Breast epithelium (tissue), 4 donors: ENCODE measurements around the gene DDHD1. TPM values are rescaled to one million over a fixed set of nuclear protein-coding genes. Genes with fewer than 3 reads are reported as not detected.

ENCODE experiments used
- DNase-seq, 2 donors: peaks; one replicate each; pipeline ENCODE4 v3.0.0-alpha.2; 2019; ENCODE audit warnings: low spot score in 2 of 2
- H3K27ac ChIP-seq, 2 donors: fragments of 200-600 bp; sonication (generic) in 1 of 2; one replicate each; pipeline ENCODE4 v1.5.1; 2016 to 2019; ENCODE audit warnings: mild to moderate bottlenecking in 1 of 2
- H3K27me3 ChIP-seq, 2 donors: fragments of 200-600 bp; sonication (generic) in 1 of 2; one replicate each; pipeline versions ENCODE4 v1.5.1 to v1.6.0; 2017 to 2019; ENCODE audit warnings: control low read depth in 1 of 2, mild to moderate bottlenecking in 1 of 2
- H3K36me3 ChIP-seq: fragments of 200-600 bp; one replicate; pipeline ENCODE4 v1.5.1; 2019
- H3K4me1 ChIP-seq, 2 donors: fragments of 200-600 bp; sonication (generic); one replicate each; pipeline ENCODE4 v1.5.1; 2016 to 2019; ENCODE audit warnings: control low read depth in 1 of 2
- H3K4me3 ChIP-seq, 3 donors: fragments of 200-600 bp; sonication (generic); 1 replicate in 2 of 3; 2 replicates in 1 of 3; pipeline ENCODE4 v1.5.1; 2016 to 2019; ENCODE audit warnings: mild to moderate bottlenecking in 3 of 3, moderate library complexity in 2 of 3
- H3K9me3 ChIP-seq, 2 donors: fragments of 200-600 bp; sonication (generic) in 1 of 2; one replicate each; pipeline ENCODE4 v1.5.1; 2016 to 2019; ENCODE audit warnings: control low read depth in 1 of 2
- POLR2A ChIP-seq: fragments of 450-650 bp; IDR thresholded peaks from one replicate; pipeline ENCODE4 v1.6.1; 2016; ENCODE audit warnings: antibody characterized with exemption, mild to moderate bottlenecking, moderate library complexity
- POLR2AphosphoS5 ChIP-seq, 3 donors: sonication (generic); formaldehyde crosslinking; IDR thresholded peaks; one replicate each; pipeline ENCODE4 v1.6.1; 2017; ENCODE audit warnings: antibody characterized with exemption in 3 of 3
- intact Hi-C: fragments of 100-400 bp; cut with DNase I; formaldehyde crosslinking; loops from one replicate; pipeline ENCODE4 v1.15.1; 2023; ENCODE audit warnings: low total_unique reads
- total RNA-seq, 3 donors: library from RNA; depleted of rRNA; stranded (reverse); fragments of >200 nt; gene quantifications; one replicate each; pipeline ENCODE4 v1.1.0, GENCODE V29; 2016
- TF ChIP-seq, protein P1 (sequence below), 3 donors: fragments of 450-650 bp; IDR thresholded peaks; one replicate each; pipeline ENCODE4 v1.5.1; 2016 to 2017; ENCODE audit warnings: antibody characterized with exemption in 3 of 3, mild to moderate bottlenecking in 3 of 3, moderate library complexity in 3 of 3

The DDHD1 gene
- total RNA-seq, 3 donors from 2014 or later = 25.2 to 32.9 (median 26.7) TPM

DNA sequence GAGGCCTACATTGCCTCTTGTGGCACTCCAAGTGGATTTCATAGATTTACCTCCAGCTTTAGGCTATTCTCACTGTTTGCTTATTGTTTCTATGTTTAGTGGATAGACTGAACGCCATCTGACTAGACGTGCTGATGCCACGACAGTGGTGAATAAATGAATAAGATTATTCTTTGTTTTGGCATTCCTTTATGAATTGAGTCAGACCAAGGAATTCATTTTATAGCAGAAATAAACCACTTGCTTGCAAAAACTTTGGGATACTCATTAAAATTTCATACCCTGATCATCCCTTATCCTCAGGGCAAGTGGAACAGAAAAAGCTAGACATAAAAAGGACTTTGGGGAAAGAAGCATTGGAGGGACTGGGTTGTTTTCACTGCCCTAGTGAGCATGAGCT is 130.5 kb downstream of the DDHD1 start:
- Histone ChIP-seq H3K4me1 (no peaks in the 10 kb centered on the region), H3K27ac (no peak overlapping the region), H3K27me3 (no peaks in the 10 kb centered on the region), H3K36me3 (no peaks in the 10 kb centered on the region), H3K9me3 (no peaks in the 10 kb centered on the region), H3K4me3 (no peak overlapping the region)
- TF ChIP-seq, protein P1, sequence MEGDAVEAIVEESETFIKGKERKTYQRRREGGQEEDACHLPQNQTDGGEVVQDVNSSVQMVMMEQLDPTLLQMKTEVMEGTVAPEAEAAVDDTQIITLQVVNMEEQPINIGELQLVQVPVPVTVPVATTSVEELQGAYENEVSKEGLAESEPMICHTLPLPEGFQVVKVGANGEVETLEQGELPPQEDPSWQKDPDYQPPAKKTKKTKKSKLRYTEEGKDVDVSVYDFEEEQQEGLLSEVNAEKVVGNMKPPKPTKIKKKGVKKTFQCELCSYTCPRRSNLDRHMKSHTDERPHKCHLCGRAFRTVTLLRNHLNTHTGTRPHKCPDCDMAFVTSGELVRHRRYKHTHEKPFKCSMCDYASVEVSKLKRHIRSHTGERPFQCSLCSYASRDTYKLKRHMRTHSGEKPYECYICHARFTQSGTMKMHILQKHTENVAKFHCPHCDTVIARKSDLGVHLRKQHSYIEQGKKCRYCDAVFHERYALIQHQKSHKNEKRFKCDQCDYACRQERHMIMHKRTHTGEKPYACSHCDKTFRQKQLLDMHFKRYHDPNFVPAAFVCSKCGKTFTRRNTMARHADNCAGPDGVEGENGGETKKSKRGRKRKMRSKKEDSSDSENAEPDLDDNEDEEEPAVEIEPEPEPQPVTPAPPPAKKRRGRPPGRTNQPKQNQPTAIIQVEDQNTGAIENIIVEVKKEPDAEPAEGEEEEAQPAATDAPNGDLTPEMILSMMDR (IDR thresholded peaks at IDR 0.05) = no peak
- TF ChIP-seq POLR2AphosphoS5 (IDR thresholded peaks at IDR 0.05) = no peak
- TF ChIP-seq POLR2A = no peak
- intact Hi-C loops = no loop called here
- DNase-seq = no peak

DNA sequence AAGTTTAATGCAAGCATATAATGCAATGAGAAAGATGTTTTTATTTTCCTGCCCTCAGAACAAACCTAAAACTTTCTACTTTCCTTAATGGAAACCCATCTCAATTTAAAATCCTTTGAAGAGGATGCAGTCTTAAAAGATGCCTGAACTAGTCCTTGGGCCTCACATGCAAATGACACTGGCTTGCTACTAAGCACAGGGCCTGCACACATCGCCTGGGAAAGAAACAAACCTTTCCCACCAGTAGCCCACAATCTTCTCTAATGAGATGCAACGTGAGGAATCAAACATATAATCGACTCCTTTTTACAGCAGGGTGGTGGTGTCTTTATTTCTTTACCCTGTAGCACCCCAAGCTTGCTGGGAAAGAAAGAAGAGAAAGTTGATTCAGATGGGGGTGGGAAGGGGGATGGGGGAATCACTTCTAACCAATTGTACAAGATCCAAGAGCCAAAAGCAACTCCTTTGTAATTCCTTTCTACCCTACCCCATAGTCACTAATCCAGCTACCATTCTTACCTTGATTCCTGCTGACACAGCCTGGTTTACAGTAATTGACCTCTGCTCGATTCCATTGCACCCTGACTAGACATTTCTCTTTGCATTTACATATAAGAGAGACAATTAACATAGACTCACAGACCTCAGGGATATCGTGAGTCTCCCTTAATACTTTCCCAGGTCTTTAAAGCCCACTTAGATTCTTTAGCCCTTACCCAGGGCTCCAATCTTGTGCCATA is 132.8 kb downstream of the DDHD1 start:
- Histone ChIP-seq H3K4me1 (no peaks in the 10 kb centered on the region), H3K27me3 (no peaks in the 10 kb centered on the region), H3K4me3 (no peak overlapping the region), H3K27ac (no peak overlapping the region), H3K9me3 (no peaks in the 10 kb centered on the region), H3K36me3 (no peaks in the 10 kb centered on the region)
- no peak for DNase-seq
- TF ChIP-seq POLR2A = no peak
- TF ChIP-seq, protein P1 (IDR thresholded peaks at IDR 0.05) = no peak
- TF ChIP-seq POLR2AphosphoS5 (IDR thresholded peaks at IDR 0.05) = no peak
- intact Hi-C loops = no loop called here

DNA sequence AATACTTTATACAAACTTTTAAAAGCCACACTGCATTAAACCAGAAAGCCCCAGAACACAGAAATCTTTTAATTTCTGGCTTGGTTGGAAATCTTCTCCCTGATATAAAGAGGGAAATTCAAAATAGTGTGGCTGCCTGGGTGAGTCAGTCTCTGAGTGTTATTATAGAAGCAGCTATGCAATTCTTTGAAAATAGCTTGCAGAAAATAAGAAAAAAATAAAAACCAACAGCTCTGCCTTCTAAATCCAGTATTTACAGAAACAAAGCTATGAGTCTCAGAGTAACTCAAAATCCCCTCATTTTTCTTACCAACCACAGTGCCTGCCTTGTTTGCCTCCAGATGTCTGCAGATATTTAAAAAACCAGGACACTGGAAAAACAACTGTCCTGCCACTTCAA is 133.7 kb downstream of the DDHD1 start:
- H3K4me3 ChIP-seq = no peak overlapping the region
- H3K27ac ChIP-seq = no peak overlapping the region
- H3K36me3 ChIP-seq = no peaks in the 10 kb centered on the region
- no peak for DNase-seq
- no peaks in the 10 kb centered on the region for H3K27me3 ChIP-seq
- no peak for TF ChIP-seq POLR2A
- no peaks in the 10 kb centered on the region for H3K4me1 ChIP-seq
- intact Hi-C loops = no loop called here
- H3K9me3 ChIP-seq = no peaks in the 10 kb centered on the region

DNA sequence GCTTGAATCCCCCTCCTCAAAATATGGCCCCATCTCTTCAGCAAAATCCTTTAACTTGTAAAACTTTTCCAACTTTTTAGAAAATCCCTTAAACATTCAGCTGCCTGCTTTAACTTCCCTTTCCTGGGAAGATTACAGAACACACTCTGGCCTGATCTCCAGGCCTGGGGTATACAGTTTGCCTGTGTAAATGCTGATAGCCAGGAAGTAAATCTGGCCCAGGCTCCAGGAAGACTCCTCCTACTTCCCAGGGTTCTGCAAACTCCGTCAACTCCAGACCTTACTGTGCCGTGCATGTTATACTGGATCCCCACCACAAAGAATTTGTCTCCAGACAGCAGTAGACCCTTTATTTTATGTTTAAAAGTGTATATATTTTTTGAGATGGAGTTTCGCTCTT is 135.3 kb downstream of the DDHD1 start:
- Histone ChIP-seq H3K27ac (no peak overlapping the region), H3K4me3 (no peak overlapping the region), H3K36me3 (no peaks in the 10 kb centered on the region), H3K27me3 (no peaks in the 10 kb centered on the region), H3K9me3 (no peaks in the 10 kb centered on the region), H3K4me1 (no peaks in the 10 kb centered on the region)
- no peak for TF ChIP-seq POLR2A
- TF ChIP-seq POLR2AphosphoS5 (IDR thresholded peaks at IDR 0.05) = no peak
- TF ChIP-seq, protein P1 (IDR thresholded peaks at IDR 0.05) = no peak
- intact Hi-C loops = no loop called here
- no peak for DNase-seq

DNA sequence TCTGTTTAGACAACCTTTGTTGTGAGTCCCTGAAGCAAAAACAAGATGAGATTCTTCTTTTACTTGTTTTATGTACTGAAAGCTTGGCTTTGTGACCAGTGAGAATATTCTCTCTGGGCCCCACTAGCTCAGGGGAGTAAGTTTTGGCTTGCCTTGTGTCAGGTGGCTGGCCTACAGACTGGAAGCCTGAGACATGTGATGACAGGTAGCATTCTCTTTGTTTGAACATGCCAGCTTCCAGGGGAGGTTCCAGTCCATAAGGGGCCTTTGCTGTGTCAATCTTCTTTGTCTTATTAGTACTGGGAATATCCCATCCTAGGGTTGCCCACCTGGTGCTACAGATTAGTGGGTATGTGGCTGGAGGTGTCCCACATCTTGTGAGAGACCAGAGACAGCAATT is 136.2 kb downstream of the DDHD1 start:
- Histone ChIP-seq H3K27me3 (no peaks in the 10 kb centered on the region), H3K9me3 (no peaks in the 10 kb centered on the region), H3K36me3 (no peaks in the 10 kb centered on the region), H3K4me3 (no peak overlapping the region), H3K4me1 (no peaks in the 10 kb centered on the region), H3K27ac (no peak overlapping the region)
- no peak for DNase-seq
- no peak for TF ChIP-seq POLR2AphosphoS5 (IDR thresholded peaks at IDR 0.05)
- no peak for TF ChIP-seq POLR2A
- TF ChIP-seq, protein P1 (IDR thresholded peaks at IDR 0.05) = no peak
- intact Hi-C loops = no loop called here
